Vagina (tissue), 2 donors: Measurements from ENCODE around the gene UMODL1.

Experiments used
- CTCF ChIP-seq, 3 experiments: fragments of 450-650 bp in 2 of 3; fragments of 200-600 bp in 1 of 3; sonication (generic) in 1 of 3; IDR thresholded peaks; one replicate each; pipeline ENCODE4 v1.5.1; 2017 to 2019; ENCODE audit warnings: antibody characterized with exemption in 3 of 3, mild to moderate bottlenecking in 2 of 3, moderate library complexity in 2 of 3
- POLR2A ChIP-seq, 2 donors: fragments of 450-650 bp; IDR thresholded peaks; one replicate each; pipeline ENCODE4 v1.6.1; 2017; ENCODE audit warnings: antibody characterized with exemption in 2 of 2, mild to moderate bottlenecking in 2 of 2, moderate library complexity in 2 of 2

DNA sequence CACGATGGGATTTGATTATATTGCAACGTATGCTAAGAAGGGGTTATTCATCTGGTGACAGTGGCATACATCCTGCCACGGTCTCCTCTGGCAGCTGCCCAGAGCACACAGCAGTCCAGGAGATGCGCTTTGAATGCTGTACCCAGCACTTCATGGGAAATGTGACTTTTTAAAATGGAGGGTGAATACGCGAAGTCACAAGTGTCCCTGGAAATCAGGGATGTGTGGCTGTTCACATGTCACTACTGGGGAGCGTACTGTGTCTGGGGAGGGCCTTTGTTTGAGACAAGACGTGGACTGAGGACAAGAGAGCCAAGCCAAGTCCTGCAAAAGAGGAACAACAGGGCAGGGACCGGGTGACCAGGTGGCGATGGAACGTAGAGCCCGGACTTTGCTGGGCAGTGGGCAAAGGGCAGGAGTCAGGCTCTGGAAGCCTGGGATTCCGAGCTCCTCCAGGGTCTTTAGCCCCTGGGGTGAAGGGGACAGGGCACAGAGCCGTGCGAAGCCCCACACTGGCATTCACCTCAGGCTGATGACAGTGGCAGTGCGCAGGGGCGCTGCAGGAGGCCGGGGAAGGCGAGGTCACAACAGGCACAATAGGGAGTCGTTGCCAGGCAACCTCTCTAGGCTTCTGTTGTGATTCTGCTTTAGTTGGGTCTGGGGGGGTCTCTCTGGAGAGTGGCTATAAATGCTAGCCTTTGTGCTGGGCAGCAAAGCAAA, 49.6 kb upstream of the UMODL1 start:
- no peak for TF ChIP-seq CTCF (IDR thresholded peaks at IDR 0.05)
- TF ChIP-seq POLR2A (IDR thresholded peaks at IDR 0.05), result no peak
